ENCODE results near the gene ATN1. TPM values are rescaled to one million over a fixed set of nuclear protein-coding genes. Genes with fewer than 3 reads are reported as not detected.

ATN1 gene, protein sequence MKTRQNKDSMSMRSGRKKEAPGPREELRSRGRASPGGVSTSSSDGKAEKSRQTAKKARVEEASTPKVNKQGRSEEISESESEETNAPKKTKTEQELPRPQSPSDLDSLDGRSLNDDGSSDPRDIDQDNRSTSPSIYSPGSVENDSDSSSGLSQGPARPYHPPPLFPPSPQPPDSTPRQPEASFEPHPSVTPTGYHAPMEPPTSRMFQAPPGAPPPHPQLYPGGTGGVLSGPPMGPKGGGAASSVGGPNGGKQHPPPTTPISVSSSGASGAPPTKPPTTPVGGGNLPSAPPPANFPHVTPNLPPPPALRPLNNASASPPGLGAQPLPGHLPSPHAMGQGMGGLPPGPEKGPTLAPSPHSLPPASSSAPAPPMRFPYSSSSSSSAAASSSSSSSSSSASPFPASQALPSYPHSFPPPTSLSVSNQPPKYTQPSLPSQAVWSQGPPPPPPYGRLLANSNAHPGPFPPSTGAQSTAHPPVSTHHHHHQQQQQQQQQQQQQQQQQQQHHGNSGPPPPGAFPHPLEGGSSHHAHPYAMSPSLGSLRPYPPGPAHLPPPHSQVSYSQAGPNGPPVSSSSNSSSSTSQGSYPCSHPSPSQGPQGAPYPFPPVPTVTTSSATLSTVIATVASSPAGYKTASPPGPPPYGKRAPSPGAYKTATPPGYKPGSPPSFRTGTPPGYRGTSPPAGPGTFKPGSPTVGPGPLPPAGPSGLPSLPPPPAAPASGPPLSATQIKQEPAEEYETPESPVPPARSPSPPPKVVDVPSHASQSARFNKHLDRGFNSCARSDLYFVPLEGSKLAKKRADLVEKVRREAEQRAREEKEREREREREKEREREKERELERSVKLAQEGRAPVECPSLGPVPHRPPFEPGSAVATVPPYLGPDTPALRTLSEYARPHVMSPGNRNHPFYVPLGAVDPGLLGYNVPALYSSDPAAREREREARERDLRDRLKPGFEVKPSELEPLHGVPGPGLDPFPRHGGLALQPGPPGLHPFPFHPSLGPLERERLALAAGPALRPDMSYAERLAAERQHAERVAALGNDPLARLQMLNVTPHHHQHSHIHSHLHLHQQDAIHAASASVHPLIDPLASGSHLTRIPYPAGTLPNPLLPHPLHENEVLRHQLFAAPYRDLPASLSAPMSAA (N-terminal part only)
- total RNA-seq: 17.6 and 23.0 TPM in 2 replicates

DNA sequence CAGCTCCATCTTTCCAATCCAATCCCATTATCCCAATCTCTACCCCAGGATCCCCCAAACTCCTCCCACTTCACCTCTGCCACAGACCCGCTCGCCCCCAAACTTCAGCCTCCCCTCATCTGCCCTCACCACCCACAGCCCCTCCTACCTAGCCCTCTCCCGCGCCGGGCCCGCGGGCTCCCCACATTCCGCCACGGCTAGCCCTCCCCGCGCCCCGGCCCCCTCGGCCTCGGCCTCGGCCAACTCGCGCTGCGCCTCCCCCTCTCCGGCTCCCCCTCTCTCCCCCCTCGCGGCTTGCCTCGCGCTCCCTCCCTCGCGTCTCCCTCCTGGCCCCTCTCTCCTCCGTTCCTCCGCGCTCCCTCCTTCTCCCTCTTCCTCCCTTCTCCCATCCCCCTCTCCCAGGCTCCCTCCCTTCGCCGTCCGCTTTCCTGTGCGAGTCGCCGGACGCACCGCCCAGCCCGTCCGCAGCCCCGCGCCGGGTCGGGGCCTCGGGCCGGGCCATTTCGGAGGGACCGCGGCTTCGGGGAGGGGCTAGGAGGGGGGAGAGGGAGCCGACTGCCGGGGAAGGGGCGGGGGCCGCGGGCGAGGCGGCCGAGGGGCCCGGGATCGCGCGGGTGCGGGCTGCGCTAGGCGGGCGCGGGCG lies at the start of gene ATN1:
Gene ATN1 (plus strand): TSS at position 581 of the 643 bp plus-strand sequence. CDS start 6,043 bp downstream, outside the sequence.

DNA sequence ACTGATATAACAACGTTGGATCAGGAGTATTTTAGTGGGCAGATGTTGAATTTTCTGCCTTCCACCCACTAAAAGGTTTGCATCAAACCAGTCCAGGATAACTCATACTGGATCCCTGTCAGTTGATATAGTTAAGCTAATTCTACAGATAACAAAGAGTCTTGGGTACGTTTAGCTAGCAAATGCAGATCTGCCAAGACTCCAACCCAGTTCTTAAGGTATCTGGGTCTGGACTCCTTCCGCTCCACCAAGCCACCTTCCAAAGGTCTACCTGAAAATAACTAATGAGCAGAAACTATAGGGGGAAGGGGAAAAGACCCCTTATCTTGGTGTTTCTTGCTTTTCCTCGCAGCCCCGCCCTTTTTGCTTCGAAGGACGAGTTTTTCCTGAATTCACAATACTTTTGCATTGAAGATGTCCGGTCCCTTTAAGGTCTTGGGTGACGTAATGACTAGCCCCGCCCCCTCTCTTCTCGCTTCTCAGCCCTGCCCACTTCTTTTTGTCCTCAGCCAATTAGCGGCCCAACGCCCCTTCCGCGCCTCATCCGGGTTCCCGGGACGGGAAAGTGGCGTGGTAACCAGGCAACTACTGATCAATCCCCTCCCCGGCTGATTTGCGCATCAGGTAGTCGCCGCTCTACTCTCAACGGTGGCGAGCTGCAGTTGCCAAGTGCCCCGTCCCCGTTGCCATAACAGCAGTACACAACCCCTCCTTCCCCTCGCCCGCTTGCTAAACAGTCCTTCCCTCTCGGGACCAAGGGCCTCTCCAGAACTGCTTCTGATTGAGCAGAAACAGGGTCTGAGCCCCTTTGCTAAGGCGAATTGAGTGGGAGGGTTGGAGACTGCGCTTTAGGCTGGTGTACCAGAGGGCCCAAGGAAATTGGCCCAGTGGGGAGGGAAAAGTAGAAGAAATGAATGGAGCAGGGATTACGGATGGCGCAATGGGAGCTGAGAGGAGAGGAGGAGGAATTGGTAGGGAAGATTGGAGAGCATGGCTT lies 23.2 kb upstream of the ATN1 start, which contains the start of gene LRRC23:
Gene LRRC23 (plus strand): TSS at position 543 of the 997 bp plus-strand sequence. CDS start 812 bp downstream, outside the sequence.

DNA sequence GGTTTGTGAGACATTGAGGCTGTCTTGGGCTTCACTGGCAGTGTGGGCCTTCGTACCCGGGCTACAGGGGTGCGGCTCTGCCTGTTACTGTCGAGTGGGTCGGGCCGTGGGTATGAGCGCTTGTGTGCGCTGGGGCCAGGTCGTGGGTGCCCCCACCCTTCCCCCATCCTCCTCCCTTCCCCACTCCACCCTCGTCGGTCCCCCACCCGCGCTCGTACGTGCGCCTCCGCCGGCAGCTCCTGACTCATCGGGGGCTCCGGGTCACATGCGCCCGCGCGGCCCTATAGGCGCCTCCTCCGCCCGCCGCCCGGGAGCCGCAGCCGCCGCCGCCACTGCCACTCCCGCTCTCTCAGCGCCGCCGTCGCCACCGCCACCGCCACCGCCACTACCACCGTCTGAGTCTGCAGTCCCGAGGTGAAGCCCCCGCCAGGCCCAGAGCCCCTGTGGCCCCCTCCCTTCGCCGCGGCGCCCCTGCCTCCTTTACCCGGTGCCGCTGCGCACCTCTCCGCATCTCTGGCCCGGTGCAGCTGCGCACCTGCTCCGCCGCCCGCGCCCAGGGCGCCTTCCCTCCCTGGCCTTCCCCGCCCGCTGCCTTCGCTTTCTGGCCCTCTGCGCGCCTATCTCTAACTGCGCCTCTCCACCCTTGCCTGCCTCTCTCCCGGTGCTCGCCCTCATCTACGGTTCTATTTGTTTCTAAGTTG lies 13.4 kb upstream of the ATN1 start, which contains the start of gene ENO2:
Gene ENO2 (plus strand): TSS at position 335 of the 701 bp plus-strand sequence. CDS start 1,253 bp downstream, outside the sequence.

DNA sequence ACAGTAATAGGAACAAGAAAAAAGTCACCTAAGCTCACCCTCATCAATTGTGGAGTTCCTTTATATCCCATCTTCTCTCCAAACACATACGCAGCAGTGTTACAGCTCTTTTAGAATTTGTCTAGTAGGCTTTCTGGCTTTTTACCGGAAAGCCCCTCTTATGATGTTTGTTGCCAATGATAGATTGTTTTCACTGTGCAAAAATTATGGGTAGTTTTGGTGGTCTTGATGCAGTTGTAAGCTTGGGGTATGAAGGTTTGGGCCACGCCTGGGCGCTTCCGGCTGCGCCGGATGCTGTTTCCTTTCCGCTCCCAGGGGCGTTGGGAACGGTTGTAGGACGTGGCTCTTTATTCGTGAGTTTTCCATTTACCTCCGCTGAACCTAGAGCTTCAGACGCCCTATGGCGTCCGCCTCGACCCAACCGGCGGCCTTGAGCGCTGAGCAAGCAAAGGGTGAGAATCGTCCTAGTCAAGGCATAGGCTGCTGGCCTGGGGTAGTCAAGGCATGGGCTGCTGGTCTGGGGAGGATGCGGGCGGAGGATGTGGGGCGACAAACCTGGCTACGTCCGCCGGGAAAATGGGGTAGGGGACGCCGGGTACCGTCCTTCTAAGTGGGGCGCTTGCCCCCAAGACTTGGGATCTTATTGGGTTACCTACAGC lies 16.1 kb downstream of the ATN1 start, which contains the start of the genes C12orf57 and RNU7-1:
Gene C12orf57 (plus strand): TSS at position 301 of the 659 bp plus-strand sequence. CDS start 100 bp downstream, at position 401.
Gene RNU7-1 (plus strand): TSS at position 95 of the 659 bp plus-strand sequence.

DNA sequence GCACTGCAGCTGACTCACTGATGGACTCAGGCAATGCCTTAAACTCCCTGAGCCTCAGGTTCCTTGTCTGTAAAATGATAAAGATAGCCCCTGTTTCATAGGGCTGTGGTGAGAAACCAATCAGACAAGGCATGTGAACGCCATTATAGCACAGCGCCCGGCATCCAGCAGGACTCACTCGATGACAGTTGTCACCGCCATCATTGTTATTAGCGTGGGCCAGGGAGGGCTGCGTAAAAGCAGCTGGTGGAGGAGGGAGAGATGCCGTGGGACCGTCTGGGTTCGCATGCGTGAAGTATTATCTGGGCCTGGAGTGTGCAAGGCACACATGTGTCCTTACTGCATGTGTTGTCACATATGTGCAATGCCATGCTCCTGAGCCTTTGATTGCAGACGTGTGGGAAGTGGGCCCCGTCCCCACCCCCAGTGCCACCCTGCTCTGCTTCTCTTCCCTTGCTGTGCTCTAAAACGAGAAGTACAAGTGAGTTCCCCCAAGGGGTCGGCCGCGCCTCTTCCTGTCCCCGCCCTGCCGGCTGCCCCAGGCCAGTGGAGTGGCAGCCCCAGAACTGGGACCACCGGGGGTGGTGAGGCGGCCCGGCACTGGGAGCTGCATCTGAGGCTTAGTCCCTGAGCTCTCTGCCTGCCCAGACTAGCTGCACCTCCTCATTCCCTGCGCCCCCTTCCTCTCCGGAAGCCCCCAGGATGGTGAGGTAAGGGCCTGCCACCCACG lies 23.2 kb downstream of the ATN1 start, which contains the start of gene PTPN6:
Gene PTPN6 (plus strand): TSS at position 546 of the 730 bp plus-strand sequence. CDS start 157 bp downstream, at position 703.

Small RNA genes within 50 kb of the gene (small RNA-seq; reads per million reads assigned to genes)
- gene MIR141 (3.5 reads per million, percentile 70 among the genes with 10 or more reads in this experiment), gene MIR200C (5.1 reads per million, percentile 81 among the genes with 10 or more reads in this experiment), gene RNU7-1 (not detected), gene SCARNA12 (9.9 reads per million, percentile 92 among the genes with 10 or more reads in this experiment)

Other genes starting within 250 kb of the ATN1 start
- gene ZNF384, start 238.6 kb upstream of the ATN1 start, total RNA-seq: 27.0 and 28.2 TPM in 2 replicates
- gene PIANP, start 227.1 kb upstream of the ATN1 start, total RNA-seq: 0.13 TPM in 1 of 2 replicates, not detected in the other
- gene COPS7A, start 203.9 kb upstream of the ATN1 start, total RNA-seq: 34.7 and 40.3 TPM in 2 replicates
- 89.4 and 97.4 TPM in 2 replicates for gene MLF2, start 174.8 kb upstream of the ATN1 start, total RNA-seq
- gene PTMS, start 161.6 kb upstream of the ATN1 start, total RNA-seq: 98.0 and 103 TPM in 2 replicates
- gene LAG3, start 155.4 kb upstream of the ATN1 start, total RNA-seq: 0.13 and 0.14 TPM in 2 replicates
- gene CD4, start 138.4 kb upstream of the ATN1 start, total RNA-seq: not detected in 2 replicates
- gene GPR162, start 106.1 kb upstream of the ATN1 start, total RNA-seq: 5.7 and 9.4 TPM in 2 replicates
- gene P3H3, start 99.6 kb upstream of the ATN1 start, total RNA-seq: 56.1 and 68.3 TPM in 2 replicates
- 3.1 and 3.8 TPM in 2 replicates for gene GNB3, start 87.0 kb upstream of the ATN1 start, total RNA-seq
- gene CDCA3, start 76.7 kb upstream of the ATN1 start, total RNA-seq: 25.7 and 39.8 TPM in 2 replicates
- gene USP5, start 75.8 kb upstream of the ATN1 start, total RNA-seq: 83.1 and 87.7 TPM in 2 replicates
- gene TPI1, start 60.4 kb upstream of the ATN1 start, total RNA-seq: 806 and 826 TPM in 2 replicates
- 1.2 and 3.3 TPM in 2 replicates for gene SPSB2, start 54.7 kb upstream of the ATN1 start, total RNA-seq
- gene LRRC23, start 23.1 kb upstream of the ATN1 start, total RNA-seq: 2.1 and 5.3 TPM in 2 replicates
- gene ENO2, start 13.4 kb upstream of the ATN1 start, total RNA-seq: 12.2 TPM in 2 replicates
- not detected in 2 replicates for gene RNU7-1, start 15.9 kb downstream of the ATN1 start, total RNA-seq
- 64.9 and 76.2 TPM in 2 replicates for gene C12orf57, start 16.1 kb downstream of the ATN1 start, total RNA-seq
- gene PTPN6, start 23.4 kb downstream of the ATN1 start, total RNA-seq: 0.36 TPM in 1 of 2 replicates, not detected in the other
- 193 and 222 TPM in 2 replicates for gene PHB2, start 42.7 kb downstream of the ATN1 start, total RNA-seq
- 48.4 and 49.6 TPM in 2 replicates for gene EMG1, start 43.0 kb downstream of the ATN1 start, total RNA-seq
- 9.4 and 14.7 TPM in 2 replicates for gene LPCAT3, start 90.5 kb downstream of the ATN1 start, total RNA-seq
- gene C1S, start 132.8 kb downstream of the ATN1 start, total RNA-seq: 0.57 and 1.2 TPM in 2 replicates
- 1.7 and 3.2 TPM in 2 replicates for gene C1R, start 164.5 kb downstream of the ATN1 start, total RNA-seq
- 15.3 and 27.1 TPM in 2 replicates for gene C1RL, start 181.3 kb downstream of the ATN1 start, total RNA-seq
- 0.50 TPM in 1 of 2 replicates, not detected in the other for gene RBP5, start 200.9 kb downstream of the ATN1 start, total RNA-seq
- gene CLSTN3, start 202.4 kb downstream of the ATN1 start, total RNA-seq: 19.8 and 31.1 TPM in 2 replicates